ENCODE data around the gene P3H2.

- TF ChIP-seq, protein P1, sequence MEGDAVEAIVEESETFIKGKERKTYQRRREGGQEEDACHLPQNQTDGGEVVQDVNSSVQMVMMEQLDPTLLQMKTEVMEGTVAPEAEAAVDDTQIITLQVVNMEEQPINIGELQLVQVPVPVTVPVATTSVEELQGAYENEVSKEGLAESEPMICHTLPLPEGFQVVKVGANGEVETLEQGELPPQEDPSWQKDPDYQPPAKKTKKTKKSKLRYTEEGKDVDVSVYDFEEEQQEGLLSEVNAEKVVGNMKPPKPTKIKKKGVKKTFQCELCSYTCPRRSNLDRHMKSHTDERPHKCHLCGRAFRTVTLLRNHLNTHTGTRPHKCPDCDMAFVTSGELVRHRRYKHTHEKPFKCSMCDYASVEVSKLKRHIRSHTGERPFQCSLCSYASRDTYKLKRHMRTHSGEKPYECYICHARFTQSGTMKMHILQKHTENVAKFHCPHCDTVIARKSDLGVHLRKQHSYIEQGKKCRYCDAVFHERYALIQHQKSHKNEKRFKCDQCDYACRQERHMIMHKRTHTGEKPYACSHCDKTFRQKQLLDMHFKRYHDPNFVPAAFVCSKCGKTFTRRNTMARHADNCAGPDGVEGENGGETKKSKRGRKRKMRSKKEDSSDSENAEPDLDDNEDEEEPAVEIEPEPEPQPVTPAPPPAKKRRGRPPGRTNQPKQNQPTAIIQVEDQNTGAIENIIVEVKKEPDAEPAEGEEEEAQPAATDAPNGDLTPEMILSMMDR (conservative IDR thresholded peaks at IDR 0.05 in 1 of 2, IDR thresholded peaks at IDR 0.05 in 1 of 2; ENCODE audit: extremely low read depth in 1 of 2, insufficient read depth in 1 of 2, low read depth in 1 of 2, low read length in 2 of 2) = no peak
- no peak for TF ChIP-seq EZH2 (IDR thresholded peaks at IDR 0.05; ENCODE audit: borderline replicate concordance, low read length)
Measured at GRCh38 chr3:190019006-190019405, 101.7 kb downstream of the P3H2 start.

All from mammary epithelial cell (primary cell).